ENCODE measurements around the gene TMEM222.

Gene TMEM222

GRCh38 chr1:27306892-27307761 is 14.8 kb upstream of the TMEM222 start:
- DNase-seq (ENCODE audit: low read depth in 2 of 2), result no peak

DNA sequence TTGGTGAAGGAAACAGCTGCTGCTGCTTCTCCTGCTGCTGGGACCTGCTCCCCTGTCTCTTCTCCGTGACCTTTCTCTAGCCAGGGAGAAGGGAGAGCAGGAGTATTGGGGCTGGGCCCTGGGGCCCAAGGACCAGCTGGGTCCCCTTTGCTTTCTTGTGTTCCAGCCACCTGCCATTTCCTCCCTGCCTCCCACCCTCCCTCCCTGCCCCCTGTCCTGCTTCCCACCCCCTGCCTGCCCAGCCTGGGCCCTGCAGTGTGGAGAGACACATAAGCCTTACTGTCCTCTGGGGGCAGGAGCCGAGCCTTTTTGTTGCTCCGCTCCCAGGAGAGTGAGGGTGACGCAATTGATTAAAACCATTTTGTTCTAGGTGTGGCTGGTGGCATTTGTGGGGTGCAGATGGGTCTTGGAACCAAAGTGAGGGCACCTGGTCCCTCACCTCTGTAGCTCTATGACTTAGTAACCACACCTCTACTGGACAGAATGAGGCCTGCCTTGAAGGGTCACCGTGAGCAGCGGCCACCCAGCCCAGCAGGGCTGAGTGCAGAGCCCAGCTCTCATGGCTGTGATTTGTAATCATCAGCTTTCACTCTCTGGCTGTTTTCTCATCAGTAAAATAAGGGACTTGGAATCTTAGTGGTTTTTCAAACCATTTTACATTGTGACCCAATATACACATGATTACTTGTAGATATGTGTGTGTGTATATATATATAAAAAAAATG is 13.9 kb upstream of the TMEM222 start:
- no peak for DNase-seq (ENCODE audit: low read depth in 2 of 2)

DNA sequence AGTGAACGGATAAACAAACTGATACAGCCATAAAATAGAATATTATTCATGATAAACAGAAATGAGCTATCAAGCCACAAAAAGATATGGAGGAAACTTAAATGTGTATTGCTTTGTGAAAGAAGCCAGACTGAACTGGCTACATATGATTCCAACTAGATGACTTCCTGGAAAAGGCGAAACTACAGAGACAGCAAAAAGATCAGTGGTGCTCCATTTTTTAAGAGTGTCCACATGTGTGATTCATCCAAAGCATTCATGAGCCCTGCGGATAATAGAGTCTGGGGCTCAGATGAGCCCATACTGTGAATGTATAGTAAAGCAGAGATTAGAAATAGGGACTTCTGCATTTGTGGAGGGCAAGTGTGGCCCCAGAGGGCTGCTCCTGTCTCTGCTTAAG is 7.8 kb upstream of the TMEM222 start:
- no peak for DNase-seq (ENCODE audit: low read depth in 2 of 2)

DNA sequence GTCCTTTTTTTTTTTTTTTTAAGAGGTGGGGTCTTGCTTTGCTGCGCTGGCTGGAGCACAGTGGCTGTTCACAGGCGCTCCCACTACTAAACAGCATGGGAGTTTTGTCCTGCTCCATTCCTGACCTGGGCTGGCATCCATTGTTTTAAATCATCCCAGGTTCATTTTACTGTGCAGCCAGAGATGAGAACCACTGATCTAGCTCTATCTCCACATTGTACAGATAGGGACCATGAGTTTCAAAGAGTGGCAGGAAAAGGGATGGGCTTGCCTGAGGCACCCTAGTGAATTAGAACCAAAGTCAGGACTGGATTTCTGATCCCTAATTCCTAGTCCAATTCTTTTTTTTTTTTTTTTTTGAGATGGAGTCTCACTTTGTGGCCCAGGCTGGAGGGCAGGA is 7.2 kb upstream of the TMEM222 start:
- no peak for DNase-seq (ENCODE audit: low read depth in 2 of 2)

- no peak for DNase-seq (ENCODE audit: low read depth in 2 of 2)
Observed at GRCh38 chr1:27316860-27317259, 5.1 kb upstream of the TMEM222 start.

- DNase-seq (ENCODE audit: low read depth in 2 of 2), result no peak
Observed at GRCh38 chr1:27318136-27318535, 3.8 kb upstream of the TMEM222 start.

DNA sequence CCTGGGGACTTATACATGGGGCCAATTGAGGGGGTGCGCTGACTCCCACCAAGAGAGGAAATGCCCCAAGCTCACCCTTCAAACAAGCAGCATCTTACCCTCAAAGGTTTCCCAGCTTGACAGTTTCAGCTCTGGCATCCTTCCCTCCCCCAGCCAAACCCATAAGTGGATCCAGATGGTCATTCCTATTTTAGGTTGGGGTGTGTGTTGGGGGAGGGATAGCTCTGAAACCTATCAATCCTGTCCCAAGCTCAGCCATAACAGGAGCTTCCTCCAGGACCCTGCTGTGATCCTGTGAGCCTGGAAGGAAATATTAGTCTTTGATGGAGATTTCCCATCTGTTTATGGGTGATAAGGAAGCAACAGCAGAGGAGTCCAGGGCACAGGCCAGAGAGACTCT is 3.4 kb upstream of the TMEM222 start:
- DNase-seq (ENCODE audit: low read depth in 2 of 2), result peak; percentile 67

DNA sequence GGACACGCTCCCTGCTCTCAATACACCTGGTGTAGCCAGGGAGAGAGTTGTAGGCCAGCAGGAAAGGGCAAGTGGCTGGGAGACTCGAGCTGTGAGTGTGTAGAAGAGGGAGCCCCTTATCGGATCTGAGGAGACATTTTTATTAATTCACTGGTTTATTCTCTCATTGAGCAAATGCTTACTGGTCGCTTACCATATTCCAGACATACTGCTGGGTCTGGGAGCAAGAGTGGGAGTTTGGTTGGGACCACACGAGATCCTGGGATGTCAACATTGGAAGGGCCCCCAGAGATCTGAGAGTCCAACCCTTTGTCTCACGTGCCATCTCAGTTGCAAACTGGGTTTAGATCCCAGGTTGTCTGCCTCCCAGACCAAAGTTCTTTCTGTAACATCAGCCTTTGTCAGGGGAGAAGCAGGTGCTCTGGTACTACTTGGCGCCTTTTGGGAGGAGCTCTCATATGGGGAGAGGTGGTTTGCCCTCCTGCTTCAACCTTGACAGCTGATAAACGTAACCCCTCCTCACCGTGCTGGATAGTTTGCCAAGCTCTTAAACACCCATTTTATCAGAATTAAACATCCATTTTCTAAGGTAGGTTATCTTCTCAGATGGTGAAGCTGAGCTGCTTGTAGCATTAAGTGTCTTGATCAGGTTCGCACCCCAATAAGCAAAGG is 742 bp downstream of the TMEM222 start:
- no peak for DNase-seq (ENCODE audit: low read depth in 2 of 2)

GRCh38 chr1:27325286-27325685 is 3.3 kb downstream of the TMEM222 start:
- DNase-seq (ENCODE audit: low read depth in 2 of 2), result no peak

DNA sequence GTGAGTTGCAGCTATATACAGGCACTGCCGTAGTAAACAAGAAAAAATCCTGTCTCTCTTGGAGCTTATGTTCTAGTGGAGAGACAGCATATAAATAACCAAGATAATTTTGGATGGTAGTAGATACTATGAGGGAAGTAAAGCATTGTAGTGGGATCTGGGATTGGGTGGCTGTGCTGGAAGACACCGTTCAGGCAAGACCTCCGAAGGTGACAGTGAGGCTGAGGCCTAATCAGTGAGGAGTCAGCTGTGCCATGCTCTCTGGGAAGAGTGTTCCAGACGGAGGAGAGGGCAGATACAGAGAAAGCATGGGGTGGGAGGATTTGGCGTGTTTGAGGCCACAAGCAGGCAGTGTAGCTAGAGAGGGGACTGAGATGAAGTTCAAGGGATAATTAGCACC is 6.0 kb downstream of the TMEM222 start:
- DNase-seq (ENCODE audit: low read depth in 2 of 2), result no peak

- DNase-seq (ENCODE audit: low read depth in 2 of 2), result no peak
Observed at GRCh38 chr1:27330786-27331185, 8.8 kb downstream of the TMEM222 start.

- no peak for DNase-seq (ENCODE audit: low read depth in 2 of 2)
Observed at GRCh38 chr1:27331426-27331825, 9.5 kb downstream of the TMEM222 start.

DNA sequence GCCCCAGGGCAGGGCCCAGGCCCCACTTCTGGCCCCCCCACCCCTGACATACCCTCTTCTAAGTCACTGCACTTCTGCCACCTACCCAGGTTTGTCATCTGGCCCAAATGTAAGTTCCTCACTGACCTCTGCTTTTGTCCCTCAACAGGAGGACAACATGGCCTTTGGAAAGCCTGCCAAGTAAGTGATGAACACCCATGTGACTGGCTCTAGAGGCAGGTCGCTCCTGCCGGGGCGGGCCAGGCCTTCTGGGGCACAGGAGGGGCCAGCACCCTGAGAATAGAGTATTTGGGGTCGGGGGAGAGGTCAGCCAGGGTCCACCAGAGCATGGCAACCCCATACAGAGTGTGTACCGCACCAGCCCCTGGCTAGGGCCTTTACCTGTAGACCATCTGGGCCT is 10.0 kb downstream of the TMEM222 start:
- no peak for DNase-seq (ENCODE audit: low read depth in 2 of 2)

GRCh38 chr1:27332536-27333281 is 10.7 kb downstream of the TMEM222 start:
- DNase-seq (ENCODE audit: low read depth in 2 of 2), result no peak

- DNase-seq (ENCODE audit: low read depth in 2 of 2), result no peak
Observed at GRCh38 chr1:27333717-27334279, 11.8 kb downstream of the TMEM222 start.

- DNase-seq (ENCODE audit: low read depth in 2 of 2), result no peak
Observed at GRCh38 chr1:27335506-27336422, 13.8 kb downstream of the TMEM222 start.

DNA sequence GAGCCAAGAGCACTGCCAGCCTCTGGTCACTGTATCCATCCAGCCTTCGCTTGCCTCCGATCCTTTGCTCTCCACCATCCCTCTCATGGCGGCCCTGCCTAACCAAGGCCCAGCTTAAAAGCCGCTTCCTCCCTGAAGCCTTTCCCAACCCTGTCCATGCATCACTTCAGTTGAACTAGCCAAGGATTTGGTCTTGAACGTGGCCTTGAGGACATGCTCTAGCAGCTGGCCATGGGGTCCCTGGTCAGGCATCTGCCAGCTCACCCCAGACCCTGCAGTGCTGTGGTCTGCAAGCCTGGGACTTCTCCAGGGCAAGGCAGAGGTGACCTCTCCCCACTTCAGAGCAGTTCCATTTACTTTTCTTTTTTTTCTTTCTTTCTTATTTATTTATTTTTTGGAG is 14.8 kb downstream of the TMEM222 start:
- no peak for DNase-seq (ENCODE audit: low read depth in 2 of 2)

DNA sequence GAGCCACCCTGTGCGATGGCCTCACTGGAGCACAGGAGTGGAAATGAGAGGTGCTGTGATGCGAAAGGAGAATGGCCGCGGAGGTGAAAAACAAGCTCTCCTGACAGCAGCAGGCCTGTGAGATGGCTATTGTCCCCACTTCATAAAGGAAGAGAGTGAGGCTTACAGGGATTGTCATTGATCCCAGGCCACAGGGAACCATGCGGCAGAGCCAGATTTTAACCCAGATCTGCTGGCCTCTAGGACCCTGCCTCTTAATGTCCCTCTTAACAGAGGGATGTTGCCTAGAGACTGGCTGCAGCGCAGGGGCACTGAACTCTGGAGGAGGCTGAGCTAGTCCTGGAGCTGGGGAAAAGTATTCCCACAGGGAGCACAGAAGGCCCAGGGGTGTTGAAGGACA is 16.8 kb downstream of the TMEM222 start:
- DNase-seq (ENCODE audit: low read depth in 2 of 2), result no peak

DNA sequence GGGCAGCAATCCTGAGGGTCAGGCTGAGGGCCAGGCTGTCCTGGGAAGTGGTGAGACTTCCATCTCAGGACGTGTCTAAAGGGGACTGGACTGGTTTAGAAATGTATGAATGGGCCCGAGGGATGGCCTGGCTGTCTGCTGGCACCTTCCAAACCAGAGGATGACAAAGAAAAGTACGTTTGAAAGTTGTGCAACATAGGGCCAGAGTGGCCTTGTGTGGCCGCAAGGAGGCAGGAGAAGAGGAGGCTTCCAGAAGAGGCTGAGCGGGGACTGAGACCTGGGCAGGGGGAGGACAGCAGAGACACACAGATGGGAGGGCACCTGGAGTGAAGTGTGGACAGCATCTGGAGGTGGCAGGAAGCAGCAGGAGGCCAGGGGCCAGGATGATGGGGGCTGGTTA is 17.2 kb downstream of the TMEM222 start:
- no peak for DNase-seq (ENCODE audit: low read depth in 2 of 2)

- DNase-seq (ENCODE audit: low read depth in 2 of 2), result peak in 1 of 2 experiments; percentile 36
Observed at GRCh38 chr1:27341525-27342252, 19.7 kb downstream of the TMEM222 start, which contains the start of gene SYTL1. Gene SYTL1, plus strand, starts transcription at chr1:27342022. Its CDS starts 3,313 bp downstream, at chr1:27345335.
